ENCODE results near the gene USP28.

DNA sequence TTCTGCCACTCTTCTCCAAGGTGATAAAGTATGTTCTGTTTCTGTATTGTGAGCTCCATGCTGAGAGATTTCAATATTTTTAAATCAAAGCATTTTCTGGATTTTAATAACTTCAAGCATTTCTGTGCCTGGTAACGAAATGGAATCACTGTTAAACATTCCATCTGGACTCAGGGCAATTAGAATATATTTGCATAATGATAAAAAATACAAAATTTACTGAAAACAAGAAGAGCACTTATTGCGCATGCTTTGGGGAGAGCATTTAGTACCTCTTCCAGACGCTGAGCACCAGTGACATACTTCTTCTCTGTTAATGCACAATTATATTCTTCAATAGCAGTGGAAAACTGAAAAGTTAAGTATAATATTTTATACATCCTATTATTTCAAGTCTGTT is 115.1 kb downstream of the USP28 start:
- TF ChIP-seq YY1 (IDR thresholded peaks at IDR 0.05; ENCODE audit: low read depth, low read length) (no peak), POLR2AphosphoS5 (IDR thresholded peaks at IDR 0.05; ENCODE audit: low read depth, low read length) (no peak), KDM5A (IDR thresholded peaks at IDR 0.05; ENCODE audit: low read length) (no peak), SIN3A (conservative IDR thresholded peaks at IDR 0.05 in 1 of 2, IDR thresholded peaks at IDR 0.05 in 1 of 2; ENCODE audit: low read depth in 1 of 2, low read length in 2 of 2) (no peak), BCL11A (IDR thresholded peaks at IDR 0.05; ENCODE audit: low read depth in 2 of 2, low read length in 2 of 2) (no peak), EGR1 (IDR thresholded peaks at IDR 0.05; ENCODE audit: borderline replicate concordance, low read depth, low read length) (no peak), RAD21 (IDR thresholded peaks at IDR 0.05 in 1 of 2, conservative IDR thresholded peaks at IDR 0.05 in 1 of 2; ENCODE audit: low read depth in 2 of 2, low read length in 2 of 2) (no peak), POLR2A (IDR thresholded peaks at IDR 0.05; ENCODE audit: control extremely low read depth in 1 of 2, low read depth in 2 of 2, low read length in 2 of 2) (no peak)
- TF ChIP-seq, protein P1, sequence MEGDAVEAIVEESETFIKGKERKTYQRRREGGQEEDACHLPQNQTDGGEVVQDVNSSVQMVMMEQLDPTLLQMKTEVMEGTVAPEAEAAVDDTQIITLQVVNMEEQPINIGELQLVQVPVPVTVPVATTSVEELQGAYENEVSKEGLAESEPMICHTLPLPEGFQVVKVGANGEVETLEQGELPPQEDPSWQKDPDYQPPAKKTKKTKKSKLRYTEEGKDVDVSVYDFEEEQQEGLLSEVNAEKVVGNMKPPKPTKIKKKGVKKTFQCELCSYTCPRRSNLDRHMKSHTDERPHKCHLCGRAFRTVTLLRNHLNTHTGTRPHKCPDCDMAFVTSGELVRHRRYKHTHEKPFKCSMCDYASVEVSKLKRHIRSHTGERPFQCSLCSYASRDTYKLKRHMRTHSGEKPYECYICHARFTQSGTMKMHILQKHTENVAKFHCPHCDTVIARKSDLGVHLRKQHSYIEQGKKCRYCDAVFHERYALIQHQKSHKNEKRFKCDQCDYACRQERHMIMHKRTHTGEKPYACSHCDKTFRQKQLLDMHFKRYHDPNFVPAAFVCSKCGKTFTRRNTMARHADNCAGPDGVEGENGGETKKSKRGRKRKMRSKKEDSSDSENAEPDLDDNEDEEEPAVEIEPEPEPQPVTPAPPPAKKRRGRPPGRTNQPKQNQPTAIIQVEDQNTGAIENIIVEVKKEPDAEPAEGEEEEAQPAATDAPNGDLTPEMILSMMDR (IDR thresholded peaks at IDR 0.05; ENCODE audit: control extremely low read depth in 1 of 3, insufficient read depth in 1 of 3, low read depth in 1 of 3, low read length in 3 of 3), result no peak
- TF ChIP-seq, protein P2, sequence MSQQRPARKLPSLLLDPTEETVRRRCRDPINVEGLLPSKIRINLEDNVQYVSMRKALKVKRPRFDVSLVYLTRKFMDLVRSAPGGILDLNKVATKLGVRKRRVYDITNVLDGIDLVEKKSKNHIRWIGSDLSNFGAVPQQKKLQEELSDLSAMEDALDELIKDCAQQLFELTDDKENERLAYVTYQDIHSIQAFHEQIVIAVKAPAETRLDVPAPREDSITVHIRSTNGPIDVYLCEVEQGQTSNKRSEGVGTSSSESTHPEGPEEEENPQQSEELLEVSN (IDR thresholded peaks at IDR 0.05), result no peak
- TF ChIP-seq, protein P3, sequence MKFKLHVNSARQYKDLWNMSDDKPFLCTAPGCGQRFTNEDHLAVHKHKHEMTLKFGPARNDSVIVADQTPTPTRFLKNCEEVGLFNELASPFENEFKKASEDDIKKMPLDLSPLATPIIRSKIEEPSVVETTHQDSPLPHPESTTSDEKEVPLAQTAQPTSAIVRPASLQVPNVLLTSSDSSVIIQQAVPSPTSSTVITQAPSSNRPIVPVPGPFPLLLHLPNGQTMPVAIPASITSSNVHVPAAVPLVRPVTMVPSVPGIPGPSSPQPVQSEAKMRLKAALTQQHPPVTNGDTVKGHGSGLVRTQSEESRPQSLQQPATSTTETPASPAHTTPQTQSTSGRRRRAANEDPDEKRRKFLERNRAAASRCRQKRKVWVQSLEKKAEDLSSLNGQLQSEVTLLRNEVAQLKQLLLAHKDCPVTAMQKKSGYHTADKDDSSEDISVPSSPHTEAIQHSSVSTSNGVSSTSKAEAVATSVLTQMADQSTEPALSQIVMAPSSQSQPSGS (IDR thresholded peaks at IDR 0.05; ENCODE audit: low read length), result no peak
- TF ChIP-seq, protein P4, sequence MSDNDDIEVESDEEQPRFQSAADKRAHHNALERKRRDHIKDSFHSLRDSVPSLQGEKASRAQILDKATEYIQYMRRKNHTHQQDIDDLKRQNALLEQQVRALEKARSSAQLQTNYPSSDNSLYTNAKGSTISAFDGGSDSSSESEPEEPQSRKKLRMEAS (IDR thresholded peaks at IDR 0.05), result no peak

All from H1 (cell line).